ENCODE results near the gene CRYBB1. TPM values are rescaled to one million over a fixed set of nuclear protein-coding genes. Genes with fewer than 3 reads are reported as not detected.
"Not testable (repeated sequence)": the region's sequence is repeated elsewhere in the genome, so short reads cannot be mapped to it uniquely, and the experiment has no call there.

Gene CRYBB1
- total RNA-seq, 2 donors from 2014 or later, result 0.33 to 1.7 TPM

DNA sequence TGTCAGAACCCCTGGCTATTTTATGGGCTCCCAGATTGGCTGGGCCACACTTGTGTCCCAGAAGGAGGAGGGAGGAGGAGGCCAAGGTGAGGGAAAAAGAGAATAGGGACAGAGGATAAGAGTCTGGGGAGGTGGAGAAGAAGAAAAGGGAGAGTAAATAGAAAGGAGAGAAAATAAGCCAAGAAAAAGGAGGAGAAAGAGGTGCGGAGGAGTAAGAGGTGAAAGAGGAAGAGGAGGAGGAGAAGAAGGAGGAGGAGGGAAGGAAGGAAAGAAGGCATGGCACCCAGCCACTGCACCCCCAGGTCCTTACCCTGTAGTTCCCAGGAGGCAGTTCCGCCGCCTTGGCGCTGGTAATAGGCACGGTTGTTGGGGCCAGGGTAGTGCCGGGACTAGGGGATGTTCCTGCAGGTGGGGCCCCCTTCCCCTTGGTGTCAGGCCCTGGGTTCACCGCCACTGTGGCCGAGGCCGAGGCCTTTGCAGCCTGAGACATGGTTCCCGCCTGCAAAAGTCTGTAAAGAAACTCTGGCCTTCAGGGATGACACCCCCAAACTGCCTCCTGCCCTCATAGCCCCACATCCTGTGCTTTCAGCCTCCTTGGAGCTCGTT is 1.9 kb downstream of the CRYBB1 start:
- Histone ChIP-seq H3K36me3 (ENCODE audit: control insufficient read depth, insufficient read depth, low read length) (no peaks in the 10 kb centered on the region), H3K4me3 (ENCODE audit: low read length) (no peak overlapping the region), H3K27ac (ENCODE audit: low read depth, low read length) (no peak overlapping the region), H3K27me3 (ENCODE audit: control insufficient read depth, insufficient read depth, low read length, poor library complexity, severe bottlenecking) (no peaks in the 10 kb centered on the region), H3K4me1 (ENCODE audit: control insufficient read depth, insufficient read depth, low read length) (peaks cover 25% of the 10 kb centered on the region), H3K9ac (ENCODE audit: extremely low read depth, low read length, poor library complexity, severe bottlenecking) (no peak overlapping the region), H3K9me3 (ENCODE audit: control insufficient read depth, low read length) (no peaks in the 10 kb centered on the region)
- 87 to 96% methylated on average over 8 to 11 of the region's 11 CpGs for WGBS, 2 experiments (ENCODE audit: insufficient coverage in 1 of 2, insufficient read length in 1 of 2)
- Mint-ChIP-seq H3K27ac (peak overlapping the region; percentile 54), H3K36me3 (ENCODE audit: low read depth) (no peaks in the 10 kb centered on the region), H3K4me1 (peaks cover 41% of the 10 kb centered on the region), H3K27me3 (ENCODE audit: insufficient read depth) (peaks cover 2% of the 10 kb centered on the region), H3K4me3 (no peak overlapping the region), H3K9me3 (no peaks in the 10 kb centered on the region)
- DNase-seq, result peak; percentile 62
- TF ChIP-seq, protein P1, sequence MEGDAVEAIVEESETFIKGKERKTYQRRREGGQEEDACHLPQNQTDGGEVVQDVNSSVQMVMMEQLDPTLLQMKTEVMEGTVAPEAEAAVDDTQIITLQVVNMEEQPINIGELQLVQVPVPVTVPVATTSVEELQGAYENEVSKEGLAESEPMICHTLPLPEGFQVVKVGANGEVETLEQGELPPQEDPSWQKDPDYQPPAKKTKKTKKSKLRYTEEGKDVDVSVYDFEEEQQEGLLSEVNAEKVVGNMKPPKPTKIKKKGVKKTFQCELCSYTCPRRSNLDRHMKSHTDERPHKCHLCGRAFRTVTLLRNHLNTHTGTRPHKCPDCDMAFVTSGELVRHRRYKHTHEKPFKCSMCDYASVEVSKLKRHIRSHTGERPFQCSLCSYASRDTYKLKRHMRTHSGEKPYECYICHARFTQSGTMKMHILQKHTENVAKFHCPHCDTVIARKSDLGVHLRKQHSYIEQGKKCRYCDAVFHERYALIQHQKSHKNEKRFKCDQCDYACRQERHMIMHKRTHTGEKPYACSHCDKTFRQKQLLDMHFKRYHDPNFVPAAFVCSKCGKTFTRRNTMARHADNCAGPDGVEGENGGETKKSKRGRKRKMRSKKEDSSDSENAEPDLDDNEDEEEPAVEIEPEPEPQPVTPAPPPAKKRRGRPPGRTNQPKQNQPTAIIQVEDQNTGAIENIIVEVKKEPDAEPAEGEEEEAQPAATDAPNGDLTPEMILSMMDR (conservative IDR thresholded peaks at IDR 0.05), result no peak

DNA sequence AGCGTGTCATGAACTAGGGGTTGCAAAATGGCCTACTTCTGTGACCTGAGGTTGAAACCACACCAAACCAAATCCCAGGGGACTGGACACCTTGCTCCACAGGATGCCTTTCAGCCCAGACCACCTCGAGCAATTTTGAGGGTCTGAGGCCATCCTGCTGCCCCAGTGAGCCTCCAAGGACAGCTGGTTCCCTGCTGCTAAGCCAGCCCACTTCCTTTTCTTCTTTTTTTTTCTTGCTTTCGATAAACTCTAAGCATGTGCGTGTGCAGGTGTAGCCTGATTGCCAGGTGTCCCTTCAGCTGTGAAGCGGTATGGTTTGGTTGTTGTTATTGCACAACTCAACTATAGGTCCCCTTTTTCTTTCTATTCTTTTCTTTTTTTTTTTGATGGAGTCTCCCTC is 2.7 kb downstream of the CRYBB1 start:
- Histone ChIP-seq H3K9me3 (ENCODE audit: control insufficient read depth, low read length) (no peaks in the 10 kb centered on the region), H3K9ac (ENCODE audit: extremely low read depth, low read length, poor library complexity, severe bottlenecking) (no peak overlapping the region), H3K4me1 (ENCODE audit: control insufficient read depth, insufficient read depth, low read length) (peaks cover 25% of the 10 kb centered on the region), H3K27me3 (ENCODE audit: control insufficient read depth, insufficient read depth, low read length, poor library complexity, severe bottlenecking) (no peaks in the 10 kb centered on the region), H3K27ac (ENCODE audit: low read depth, low read length) (no peak overlapping the region), H3K4me3 (ENCODE audit: low read length) (no peak overlapping the region), H3K36me3 (ENCODE audit: control insufficient read depth, insufficient read depth, low read length) (no peaks in the 10 kb centered on the region)
- Mint-ChIP-seq H3K36me3 (ENCODE audit: low read depth) (no peaks in the 10 kb centered on the region), H3K4me1 (peaks cover 41% of the 10 kb centered on the region), H3K9me3 (no peaks in the 10 kb centered on the region), H3K27ac (no peak overlapping the region), H3K27me3 (ENCODE audit: insufficient read depth) (peaks cover 2% of the 10 kb centered on the region), H3K4me3 (no peak overlapping the region)
- TF ChIP-seq, protein P1 (conservative IDR thresholded peaks at IDR 0.05), result no peak
- no peak for DNase-seq
- WGBS, 2 experiments (ENCODE audit: insufficient coverage in 1 of 2, insufficient read length in 1 of 2), result 60 to 75% methylated on average over 2 to 4 of the region's 5 CpGs

DNA sequence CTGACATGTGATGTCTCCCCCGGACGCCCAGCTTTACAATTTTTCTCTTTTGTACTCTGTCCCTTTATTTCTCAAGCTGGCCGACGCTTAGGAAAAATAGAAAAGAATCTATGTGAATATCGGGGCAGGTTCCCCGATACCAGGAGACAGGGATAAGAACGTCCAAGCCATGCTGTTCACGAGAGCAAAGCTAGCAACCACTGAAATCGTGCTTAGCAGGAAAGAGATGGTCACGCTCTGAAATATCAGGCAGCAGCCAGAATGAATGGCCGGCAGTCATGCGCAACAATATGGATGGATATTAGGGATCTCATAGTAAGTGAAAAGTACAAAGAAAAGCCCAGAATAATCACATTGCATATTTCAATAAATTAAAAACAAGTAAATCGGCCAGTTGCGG is 3.5 kb downstream of the CRYBB1 start:
- Histone ChIP-seq H3K9ac (ENCODE audit: extremely low read depth, low read length, poor library complexity, severe bottlenecking) (no peak overlapping the region), H3K4me1 (ENCODE audit: control insufficient read depth, insufficient read depth, low read length) (peaks cover 25% of the 10 kb centered on the region), H3K36me3 (ENCODE audit: control insufficient read depth, insufficient read depth, low read length) (no peaks in the 10 kb centered on the region), H3K27ac (ENCODE audit: low read depth, low read length) (no peak overlapping the region), H3K4me3 (ENCODE audit: low read length) (no peak overlapping the region), H3K27me3 (ENCODE audit: control insufficient read depth, insufficient read depth, low read length, poor library complexity, severe bottlenecking) (no peaks in the 10 kb centered on the region), H3K9me3 (ENCODE audit: control insufficient read depth, low read length) (no peaks in the 10 kb centered on the region)
- H3K27me3 Mint-ChIP-seq (ENCODE audit: insufficient read depth), result peaks cover 2% of the 10 kb centered on the region
- H3K27ac Mint-ChIP-seq, result no peak overlapping the region
- peaks cover 41% of the 10 kb centered on the region for H3K4me1 Mint-ChIP-seq
- H3K36me3 Mint-ChIP-seq (ENCODE audit: low read depth), result no peaks in the 10 kb centered on the region
- no peaks in the 10 kb centered on the region for H3K9me3 Mint-ChIP-seq
- DNase-seq, result peak; percentile 66
- WGBS, 2 experiments (ENCODE audit: insufficient coverage in 1 of 2, insufficient read length in 1 of 2), result 37 to 41% methylated on average over 7 to 14 of the region's 14 CpGs
- H3K4me3 Mint-ChIP-seq, result peak overlapping the region; percentile 36
- TF ChIP-seq, protein P1 (conservative IDR thresholded peaks at IDR 0.05), result no peak

DNA sequence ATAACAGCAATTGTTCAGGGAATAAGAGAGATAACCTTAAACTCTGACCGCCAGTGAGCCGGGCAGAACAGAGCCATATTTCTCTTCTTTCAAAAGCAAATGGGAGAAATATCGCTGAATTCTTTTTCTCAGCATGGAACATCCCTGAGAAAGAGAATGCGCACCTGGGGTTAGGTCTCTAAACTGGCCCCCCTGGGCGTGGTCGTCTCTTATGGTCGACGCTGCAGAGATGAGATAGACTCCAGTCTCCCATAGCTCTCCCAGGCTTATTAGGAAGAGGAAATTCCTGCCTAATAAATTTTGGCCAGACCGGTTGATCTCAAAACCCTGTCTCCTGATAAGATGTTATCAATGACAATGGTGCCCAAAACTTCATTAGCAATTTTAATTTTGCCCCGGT is 4.1 kb downstream of the CRYBB1 start:
- H3K27me3 ChIP-seq (ENCODE audit: control insufficient read depth, insufficient read depth, low read length, poor library complexity, severe bottlenecking); H3K27ac Mint-ChIP-seq; H3K36me3 ChIP-seq (ENCODE audit: control insufficient read depth, insufficient read depth, low read length); H3K36me3 Mint-ChIP-seq (ENCODE audit: low read depth); H3K9me3 Mint-ChIP-seq; H3K4me3 ChIP-seq (ENCODE audit: low read length); H3K9me3 ChIP-seq (ENCODE audit: control insufficient read depth, low read length); H3K27me3 Mint-ChIP-seq (ENCODE audit: insufficient read depth); H3K9ac ChIP-seq (ENCODE audit: extremely low read depth, low read length, poor library complexity, severe bottlenecking); H3K27ac ChIP-seq (ENCODE audit: low read depth, low read length): not testable (repeated sequence)
- DNase-seq, result peak; percentile 85
- WGBS, 2 experiments (ENCODE audit: insufficient coverage in 1 of 2, insufficient read length in 1 of 2), result 5 to 12% methylated on average over 6 to 8 of the region's 10 CpGs
- peaks cover 25% of the 10 kb centered on the region for H3K4me1 ChIP-seq (ENCODE audit: control insufficient read depth, insufficient read depth, low read length)
- Mint-ChIP-seq H3K4me3 (peak overlapping the region; percentile 36), H3K4me1 (peaks cover 41% of the 10 kb centered on the region)

All from endodermal cell (in vitro differentiated cells).